ENCODE measurements around the gene TEKT4. TPM values are rescaled to one million over a fixed set of nuclear protein-coding genes. Genes with fewer than 3 reads are reported as not detected.
"Not testable (repeated sequence)": the region's sequence is repeated elsewhere in the genome, so short reads cannot be mapped to it uniquely, and the experiment has no call there.

The TEKT4 gene
- total RNA-seq, 1 donor from 2014 or later, result not detected

DNA sequence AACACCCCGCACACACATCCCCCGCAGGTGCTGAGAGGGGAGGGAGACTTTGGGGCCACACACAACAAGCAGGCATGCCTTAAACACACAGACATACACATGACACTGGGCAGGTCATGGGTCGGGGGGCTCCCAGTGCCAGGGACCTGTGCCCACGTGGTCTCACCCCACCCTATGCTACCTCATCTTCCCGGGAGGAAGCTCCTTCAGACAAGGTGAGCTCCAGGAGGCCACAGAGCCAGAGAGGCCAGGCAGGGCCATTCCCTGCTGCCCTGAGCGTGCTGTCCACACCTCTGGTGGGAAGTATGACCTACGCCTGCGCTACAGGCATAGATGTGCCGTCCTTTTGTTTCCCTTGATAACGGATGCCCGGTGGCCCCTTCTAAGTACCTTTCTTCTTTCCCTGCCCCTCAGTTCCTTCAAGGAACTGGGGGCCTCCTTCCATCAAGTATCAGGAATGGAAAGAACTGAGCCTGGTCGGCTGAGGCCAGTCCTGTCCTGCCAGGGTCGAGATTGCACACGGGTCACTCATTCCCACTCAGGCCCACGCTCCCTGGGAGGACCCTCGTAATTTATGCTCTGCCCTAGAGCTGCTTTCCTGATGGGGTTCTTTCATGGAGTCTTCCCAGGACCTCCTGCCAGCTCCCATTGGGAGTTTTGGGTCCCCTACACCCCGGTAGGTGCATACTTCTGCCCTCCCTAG lies 4.7 kb downstream of the TEKT4 start:
- DNase-seq (ENCODE audit: low read depth, low spot score), result no peak

DNA sequence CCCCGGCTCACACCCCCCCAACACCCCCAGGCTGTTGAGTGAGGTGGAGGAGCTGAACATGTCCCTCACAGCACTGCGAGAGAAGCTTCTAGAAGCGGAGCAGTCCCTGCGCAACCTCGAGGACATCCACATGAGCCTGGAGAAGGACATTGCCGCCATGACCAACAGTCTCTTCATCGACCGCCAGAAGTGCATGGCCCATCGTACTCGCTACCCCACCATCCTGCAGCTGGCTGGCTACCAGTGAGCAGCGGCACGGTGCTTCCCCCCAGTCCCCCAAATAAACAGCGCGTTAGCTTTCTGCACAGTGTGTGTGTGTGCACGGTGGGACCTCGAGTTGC lies 5.3 kb downstream of the TEKT4 start:
- no peak for DNase-seq (ENCODE audit: low read depth, low spot score)

DNA sequence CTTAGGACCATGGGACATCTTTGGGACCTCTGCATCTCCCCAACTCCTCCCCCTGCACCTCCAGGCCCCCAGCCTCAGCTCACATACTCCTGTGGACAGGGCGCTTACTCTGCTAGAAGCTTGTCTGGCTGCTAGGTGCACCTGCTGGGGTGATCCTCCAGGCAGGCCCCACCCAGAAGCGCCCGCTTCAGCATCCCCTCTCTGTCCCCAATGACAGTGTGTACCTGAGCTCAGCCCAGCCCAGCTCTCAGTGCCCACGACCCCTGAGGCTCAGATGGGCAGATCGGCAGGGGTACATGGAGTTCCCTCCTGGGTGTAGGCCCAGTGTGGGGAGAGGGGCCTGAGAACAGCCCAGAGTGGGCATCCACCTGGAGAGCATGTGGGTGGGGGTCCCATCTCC lies 5.9 kb downstream of the TEKT4 start:
- DNase-seq (ENCODE audit: low read depth, low spot score), result no peak

DNA sequence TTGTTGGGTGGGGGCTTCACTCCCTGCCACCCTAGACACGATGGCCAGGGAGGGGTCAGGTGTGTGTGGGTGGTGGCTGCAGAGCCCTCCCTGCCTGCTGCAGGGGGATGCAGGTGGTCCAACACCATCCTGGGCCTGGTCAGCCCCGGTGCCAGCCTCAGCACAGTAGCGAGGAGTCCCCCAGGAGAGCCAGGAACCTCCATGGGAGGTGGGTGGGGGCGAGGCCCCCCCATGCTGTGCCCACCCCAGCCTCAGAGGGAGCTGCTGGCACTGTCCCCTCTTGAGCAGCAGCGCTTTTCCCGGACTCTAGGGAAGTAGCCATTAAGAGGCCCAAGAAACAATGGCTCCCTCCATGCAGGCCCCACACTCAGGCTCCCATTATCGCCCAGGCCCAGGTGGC lies 7.3 kb downstream of the TEKT4 start:
- not testable (repeated sequence) for DNase-seq (ENCODE audit: low read depth, low spot score)

DNA sequence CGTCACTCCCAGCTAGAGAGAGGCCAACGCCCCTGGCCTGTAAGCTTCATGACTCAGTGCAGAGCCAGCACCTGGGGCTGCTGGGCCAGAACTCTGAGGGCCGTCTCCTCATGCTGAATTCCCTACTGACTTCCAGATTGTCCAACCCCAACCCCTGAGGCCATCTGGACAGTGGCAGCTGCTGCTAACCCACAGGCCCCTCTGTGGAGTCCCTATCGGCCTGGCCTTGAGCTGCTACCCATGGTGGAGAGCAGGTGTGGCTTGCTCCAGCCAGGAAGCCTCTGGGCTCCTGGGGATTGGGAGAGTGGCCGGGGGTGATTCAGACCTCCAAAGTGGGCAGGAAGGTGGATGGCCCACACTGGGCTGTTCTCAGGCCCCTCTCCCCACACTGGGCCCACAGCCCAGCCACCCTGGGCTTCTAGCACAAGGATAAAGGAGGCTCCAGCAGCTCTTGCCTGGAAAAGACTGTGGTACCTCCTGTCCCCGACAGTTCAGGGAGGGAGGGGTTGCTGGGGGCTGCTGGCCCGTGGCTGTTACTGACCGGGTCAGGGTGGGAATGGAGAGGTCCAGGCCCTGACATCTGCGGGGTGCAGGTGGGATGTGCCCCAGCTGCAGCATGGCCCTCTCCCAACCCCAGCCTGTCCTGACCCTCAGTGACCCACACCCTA lies 8.2 kb downstream of the TEKT4 start:
- DNase-seq (ENCODE audit: low read depth, low spot score), result no peak

DNA sequence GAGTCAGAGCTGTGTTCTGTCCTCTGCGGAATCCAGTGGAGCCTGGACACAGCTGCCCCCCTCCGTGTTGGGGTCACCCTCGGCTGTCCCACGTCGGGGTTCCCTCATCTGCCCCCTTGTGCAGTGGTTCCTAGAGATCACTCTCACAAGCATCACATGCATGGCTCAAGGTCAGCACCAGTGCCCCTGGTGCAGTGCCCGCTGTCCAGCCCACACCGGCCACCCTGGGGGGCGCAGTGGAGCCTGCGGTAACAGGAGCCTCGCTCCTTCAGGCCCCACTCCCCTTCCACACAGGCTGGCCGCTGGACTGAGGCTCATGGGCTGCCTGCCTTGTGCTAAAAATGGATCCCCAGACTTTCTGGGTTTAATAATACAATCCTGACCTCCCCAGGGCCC lies 8.8 kb downstream of the TEKT4 start:
- no peak for DNase-seq (ENCODE audit: low read depth, low spot score)

DNA sequence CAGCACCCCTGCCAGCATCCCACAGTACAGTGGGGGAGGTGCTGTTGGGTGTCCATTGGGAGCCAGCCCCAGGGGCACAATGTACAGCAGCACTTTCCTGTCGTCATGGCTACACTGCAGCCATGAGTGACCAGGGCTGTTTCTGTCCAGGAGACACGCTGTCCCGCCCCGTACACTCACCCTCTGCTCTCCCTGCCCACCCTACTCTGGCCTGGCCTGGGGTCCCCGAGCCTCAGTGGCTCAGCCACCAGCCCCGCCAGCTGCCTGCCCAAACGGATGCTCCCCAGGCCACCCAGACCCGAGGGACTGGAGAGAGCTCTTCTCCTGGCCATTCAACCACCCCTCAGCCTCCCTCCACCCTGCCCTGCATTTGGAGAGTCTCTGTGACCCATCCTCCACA lies 9.3 kb downstream of the TEKT4 start:
- no peak for DNase-seq (ENCODE audit: low read depth, low spot score)

DNA sequence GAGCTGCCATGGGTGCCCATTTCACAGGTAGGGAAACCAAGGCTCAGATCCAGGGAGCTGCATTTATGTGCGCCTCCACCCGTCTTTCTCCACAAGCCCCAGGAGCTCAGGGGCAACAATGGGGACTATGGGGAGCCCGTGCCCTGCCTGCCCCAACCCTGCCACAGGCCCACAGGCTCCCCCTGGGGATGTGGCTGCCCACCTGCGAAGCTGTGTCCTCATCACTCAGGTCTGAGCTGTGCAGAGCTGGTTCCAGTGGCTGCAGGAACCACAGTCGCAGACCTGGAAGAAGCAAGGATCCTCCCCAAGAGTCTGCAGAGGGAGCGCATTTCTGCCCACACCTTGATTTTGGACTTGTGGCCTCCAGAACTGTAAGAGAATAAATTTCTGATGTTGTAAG lies 9.8 kb downstream of the TEKT4 start:
- DNase-seq (ENCODE audit: low read depth, low spot score), result no peak

DNA sequence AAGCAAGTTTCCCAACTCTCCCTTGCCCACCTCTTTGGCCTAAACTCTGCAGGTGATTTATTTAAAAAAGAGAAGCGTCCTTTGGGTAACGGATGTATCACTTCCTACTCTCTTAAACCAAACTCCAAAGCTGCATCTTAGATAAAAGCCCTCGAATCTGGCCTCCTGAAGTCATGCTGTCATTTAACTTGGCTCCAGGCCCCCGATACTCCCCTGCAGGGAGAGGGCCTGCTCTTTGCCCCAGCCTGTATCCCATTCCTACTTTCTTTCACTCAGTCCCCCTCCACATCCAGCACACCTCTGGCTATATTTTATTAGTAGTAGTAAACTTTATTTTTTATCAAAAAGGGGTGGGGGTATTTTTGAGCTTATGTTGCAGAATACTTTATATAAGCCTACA lies 19.0 kb downstream of the TEKT4 start:
- DNase-seq (ENCODE audit: low read depth, low spot score), result no peak

DNA sequence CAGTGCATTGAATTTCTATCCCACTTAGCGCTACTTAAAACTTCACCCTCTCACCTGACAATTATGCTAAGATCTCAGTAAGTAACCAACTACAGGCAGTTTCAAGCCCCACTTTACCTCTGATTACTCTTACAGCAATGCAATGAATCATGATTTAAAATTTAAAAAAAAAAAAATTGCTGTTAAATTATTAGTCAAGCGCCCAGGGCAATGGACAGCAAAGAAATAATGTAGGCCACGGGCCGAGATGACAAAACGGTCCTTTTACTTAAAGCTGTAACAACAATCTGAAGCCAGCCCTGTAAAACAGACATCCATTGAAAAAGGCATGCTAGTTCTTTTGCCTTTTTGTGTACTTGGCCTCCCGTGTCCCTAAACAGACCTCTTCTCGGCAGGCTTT lies 24.0 kb downstream of the TEKT4 start:
- not testable (repeated sequence) for DNase-seq (ENCODE audit: low read depth, low spot score)

DNA sequence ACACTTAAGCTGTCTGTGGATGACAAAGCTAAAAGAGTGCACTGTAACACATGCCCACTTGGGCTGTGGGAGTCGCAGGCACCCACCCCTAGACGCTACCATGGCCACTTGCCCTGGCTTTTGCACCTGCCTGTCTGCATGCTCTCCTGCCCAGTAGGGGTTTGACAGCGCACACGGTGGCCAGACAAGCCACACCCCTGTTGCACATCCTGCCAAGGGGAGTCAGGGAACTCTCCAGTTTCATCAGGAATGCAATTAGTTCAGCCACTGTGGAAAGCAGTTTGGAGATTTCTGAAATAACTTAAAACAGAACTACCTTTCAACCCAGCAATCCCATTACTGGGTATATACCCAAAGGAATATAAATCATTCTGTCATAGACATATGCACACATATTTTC lies 35.7 kb downstream of the TEKT4 start:
- not testable (repeated sequence) for DNase-seq (ENCODE audit: low read depth, low spot score)

DNA sequence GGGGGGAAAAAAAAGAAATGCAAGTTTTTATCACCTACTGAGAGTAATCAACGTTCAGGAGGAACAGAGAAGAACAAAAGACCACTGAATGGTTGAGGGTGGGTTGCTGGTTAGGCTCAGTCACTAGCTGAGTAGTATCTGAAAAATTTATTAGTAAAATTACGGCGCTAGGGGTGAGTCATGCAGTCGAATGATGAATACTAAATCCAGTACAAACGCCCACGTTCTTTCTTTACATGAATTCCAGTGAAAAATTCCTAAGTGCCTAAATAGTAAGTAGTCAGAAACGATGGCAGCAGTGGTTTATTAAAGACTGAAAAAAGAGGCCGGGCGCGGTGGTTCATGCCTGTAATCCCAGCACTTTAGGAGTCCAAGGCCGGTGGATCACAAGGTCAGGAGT lies 52.0 kb downstream of the TEKT4 start:
- DNase-seq (ENCODE audit: low read depth, low spot score), result no peak

DNA sequence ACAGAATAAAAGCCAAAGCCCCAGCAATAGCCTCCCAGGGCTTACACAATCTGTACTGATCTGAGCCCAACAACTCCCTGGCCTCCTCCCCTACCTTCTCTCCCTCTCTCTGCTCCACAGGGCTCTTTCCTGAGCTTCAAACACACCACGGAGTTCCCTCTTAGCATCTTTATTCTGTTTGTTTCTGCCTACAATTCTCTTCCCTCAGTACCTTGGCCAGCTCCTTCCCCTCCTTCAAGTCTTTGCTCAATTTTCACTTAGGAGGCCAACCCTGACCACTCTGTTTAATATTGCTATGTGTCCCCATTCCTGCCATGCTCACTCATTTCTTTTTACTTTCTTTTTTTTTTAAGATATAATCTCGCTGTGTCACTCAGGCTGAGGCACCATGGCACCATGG lies 53.8 kb downstream of the TEKT4 start:
- not testable (repeated sequence) for DNase-seq (ENCODE audit: low read depth, low spot score)

Other genes with a start within 250 kb of the TEKT4 start
- gene MAL, start 154.3 kb downstream of the TEKT4 start, total RNA-seq, result not detected in 2 replicates

Data from pulmonary artery endothelial cell (primary cell).